Heart left ventricle (tissue), 16 donors: Measurements from ENCODE around the gene PSMA3. TPM values are rescaled to one million over a fixed set of nuclear protein-coding genes. Genes with fewer than 3 reads are reported as not detected.

Experiments
- ATAC-seq, 4 donors: fragments of 200-7000 bp; cut with Tn5 transposase; one replicate each; pipeline ENCODE4 v1.9.1; 2020 to 2022; ENCODE audit warnings: moderate library complexity in 4 of 4, mild to moderate bottlenecking in 3 of 4, moderate number of reproducible peaks in 1 of 4
- DNase-seq, 5 donors: peaks; one replicate each; pipeline ENCODE4 v3.0.0-alpha.2; 2020
- H3K27ac ChIP-seq, 12 donors: fragments of 200-600 bp; sonication (generic) in 4 of 12; one replicate each; pipeline versions ENCODE4 v1.5.0 to v1.8.0; 2016 to 2022; ENCODE audit warnings: mild to moderate bottlenecking in 2 of 12
- H3K27me3 ChIP-seq, 9 donors: fragments of 200-600 bp; sonication (generic) in 2 of 9; one replicate each; pipeline versions ENCODE4 v1.5.1 to v1.8.0; 2016 to 2022; ENCODE audit warnings: mild to moderate bottlenecking in 3 of 9
- H3K36me3 ChIP-seq, 9 donors: fragments of 200-600 bp; sonication (generic) in 2 of 9; one replicate each; pipeline versions ENCODE4 v1.5.0 to v1.8.0; 2018 to 2022; ENCODE audit warnings: mild to moderate bottlenecking in 2 of 9
- H3K4me1 ChIP-seq, 12 donors: fragments of 200-600 bp; sonication (generic) in 4 of 12; one replicate each; pipeline versions ENCODE4 v1.5.0 to v1.8.0; 2016 to 2022; ENCODE audit warnings: mild to moderate bottlenecking in 3 of 12
- H3K4me3 ChIP-seq, 12 donors: fragments of 200-600 bp; sonication (generic) in 4 of 12; one replicate each; pipeline versions ENCODE4 v1.5.0 to v1.8.0; 2017 to 2022; ENCODE audit warnings: mild to moderate bottlenecking in 9 of 12, moderate library complexity in 4 of 12
- H3K9me3 ChIP-seq, 12 donors: fragments of 200-600 bp; sonication (generic) in 4 of 12; one replicate each; pipeline versions ENCODE4 v1.5.0 to v1.8.0; 2016 to 2022; ENCODE audit warnings: mild to moderate bottlenecking in 1 of 12
- POLR2A ChIP-seq, 2 donors: fragments of 450-650 bp; IDR thresholded peaks; one replicate each; pipeline ENCODE4 v1.6.1; 2017; ENCODE audit warnings: antibody characterized with exemption in 2 of 2, mild to moderate bottlenecking in 2 of 2, moderate library complexity in 2 of 2
- WGBS, 4 donors: extraction: QIAGEN DNeasy Blood & Tissue Kit in 2 of 4; methylation state at CpG; one replicate each; pipeline versions ENCODE4 v1.1.5 to v1.1.7; 2013 to 2018; 5-methylcytosine and 5-hydroxymethylcytosine counted together
- intact Hi-C, 10 donors: fragments of 100-400 bp; cut with DNase I; formaldehyde crosslinking; loops; one replicate each; pipeline versions ENCODE4 v1.11.1 to v1.14.2; 2022
- long read RNA-seq, 3 donors: library from polyadenylated mRNA; unstranded; transcript quantifications; one replicate each; pipeline ENCODE4 v2.0.0, GENCODE V29; 2020 to 2021
- polyA plus RNA-seq, 2 donors: library from polyadenylated mRNA; stranded (reverse); fragments of 200-250 nt; gene quantifications; one replicate each; pipeline ENCODE4 v1.2.3, GENCODE V29; 2013
- total RNA-seq, 9 donors: library from RNA; depleted of rRNA in 2 of 9; stranded (reverse); fragments of >200 nt in 2 of 9; fragmentation: NEBNext Ultra II Directional in 3 of 9; extraction: Animal tissue kit (Norgen Biotek cat#: 25700) in 3 of 9; gene quantifications; one replicate each; pipeline versions ENCODE4 v1.1.0 to v1.2.4, GENCODE V29; 2016 to 2023
- TF ChIP-seq, protein P1 (sequence below), 12 donors: fragments of 200-600 bp; sonication (generic) in 4 of 12; IDR thresholded peaks; one replicate each; pipeline versions ENCODE4 v1.5.0 to v1.8.0; 2018 to 2022; ENCODE audit warnings: antibody characterized with exemption in 12 of 12, mild to moderate bottlenecking in 5 of 12
- donor health status: ischemic (EF 13 %, LVEDD 7.1; RV severe dilation, severe dysfunction).
- donor health status: healthy with polysubstance abuse.
- donor health status: DM: no; HTN: yes; CAD: no.
- donor health status: DM: no; HTN: no; CAD: no.
- donor health status: ischemic (EF 25% LVEDD 6.9; RV normal size, moderate dysfunction).
- donor health status: ischemic (EF 25% LVEDD 5.7; RV mildly dilated, moderate dysfunction).
- donor health status: healthy.
- donor health status: DM: yes; HTN: yes; CAD: no.
- donor health status: ischemic (EF 35%, LVEDD 5.7; RV mildly dilated, moderate dysfunction).
- donor health status: nonischemic (EF 11% LVEDD 7.7; RV severe dilation, severe dysfunction).
- donor health status: DM: yes; HTN: yes; CAD: no.
- donor health status: PGD.
- donor health status: ischemic (EF 29% LVEDD 5.4; RV normal size, mild dysfunction).
- donor health status: nonischemic (EF 23%, LVEDD 6.1; RV moderate dilation, normal function).

PSMA3 gene
- total RNA-seq (100 to 1,000 TPM; 121 to 232 (median 155) TPM), polyA plus RNA-seq (100 to 1,000 TPM; 206 to 208 TPM)
- long read RNA-seq, donor 1, transcript PSMA3-201 (11 exons, 970 nt) = major isoform, 57 of 79 reads
- long read RNA-seq, donor 1, partial matches to known transcripts = 3 of 79 reads
- long read RNA-seq, donor 1, other reads (novel, unspliced or antisense) = 15 of 79 reads
- long read RNA-seq, donor 2, transcript PSMA3-201 (11 exons, 970 nt) = major isoform, 82 of 108 reads
- long read RNA-seq, donor 2, partial matches to known transcripts = 1 of 108 reads
- long read RNA-seq, donor 2, other reads (novel, unspliced or antisense) = 24 of 108 reads
- long read RNA-seq, donor 3, transcript PSMA3-201 (11 exons, 970 nt) = major isoform, 51 of 69 reads
- long read RNA-seq, donor 3, transcript PSMA3-212 (3 exons, 730 nt) = minor isoform, 5 of 69 reads
- long read RNA-seq, donor 3, partial matches to known transcripts = 3 of 69 reads
- long read RNA-seq, donor 3, other reads (novel, unspliced or antisense) = 10 of 69 reads

GRCh38 chr14:58244556-58245387, at the start of gene PSMA3:
Gene PSMA3, plus strand, starts transcription at chr14:58244843. Its CDS starts 78 bp downstream, at chr14:58244921.
- Histone ChIP-seq H3K4me1 (peaks cover 4 to 42% (median 30%) of the 10 kb centered on the region in 12 donors), H3K27ac (peak within 1 kb of the TSS; percentile 82 to 99 (median 96)), H3K36me3 (peaks cover 0 to 28% (median 15%) of the 10 kb centered on the region in 9 donors), H3K4me3 (peak within 1 kb of the TSS; percentile 66 to 96 (median 84)), H3K27me3 (no peaks in the 10 kb centered on the region), H3K9me3 (no peaks in the 10 kb centered on the region)
- DNase-seq (peak; percentile 98 to 99 (median 98)), ATAC-seq (peak; percentile 95 to 99 (median 98))
- TF ChIP-seq POLR2A (IDR thresholded peaks at IDR 0.05) = peak; percentile 7 to 75
- TF ChIP-seq, protein P1, sequence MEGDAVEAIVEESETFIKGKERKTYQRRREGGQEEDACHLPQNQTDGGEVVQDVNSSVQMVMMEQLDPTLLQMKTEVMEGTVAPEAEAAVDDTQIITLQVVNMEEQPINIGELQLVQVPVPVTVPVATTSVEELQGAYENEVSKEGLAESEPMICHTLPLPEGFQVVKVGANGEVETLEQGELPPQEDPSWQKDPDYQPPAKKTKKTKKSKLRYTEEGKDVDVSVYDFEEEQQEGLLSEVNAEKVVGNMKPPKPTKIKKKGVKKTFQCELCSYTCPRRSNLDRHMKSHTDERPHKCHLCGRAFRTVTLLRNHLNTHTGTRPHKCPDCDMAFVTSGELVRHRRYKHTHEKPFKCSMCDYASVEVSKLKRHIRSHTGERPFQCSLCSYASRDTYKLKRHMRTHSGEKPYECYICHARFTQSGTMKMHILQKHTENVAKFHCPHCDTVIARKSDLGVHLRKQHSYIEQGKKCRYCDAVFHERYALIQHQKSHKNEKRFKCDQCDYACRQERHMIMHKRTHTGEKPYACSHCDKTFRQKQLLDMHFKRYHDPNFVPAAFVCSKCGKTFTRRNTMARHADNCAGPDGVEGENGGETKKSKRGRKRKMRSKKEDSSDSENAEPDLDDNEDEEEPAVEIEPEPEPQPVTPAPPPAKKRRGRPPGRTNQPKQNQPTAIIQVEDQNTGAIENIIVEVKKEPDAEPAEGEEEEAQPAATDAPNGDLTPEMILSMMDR (IDR thresholded peaks at IDR 0.05) = peak in 3 of 12 donors; percentile 13 to 35 (median 30)
- intact Hi-C loops = loop anchor here in 9 of 10 donors (1.0 to 10.0 kb wide), 7 partner anchors 42 to 54 kb away; partner anchors contain the start of genes ARID4A (in 7 of the 9) and ACTR10 (in 2 of the 9)
- WGBS, 4 donors = 0 to 1% (median 0%) methylated on average over 49 to 50 of the region's 50 CpGs

DNA sequence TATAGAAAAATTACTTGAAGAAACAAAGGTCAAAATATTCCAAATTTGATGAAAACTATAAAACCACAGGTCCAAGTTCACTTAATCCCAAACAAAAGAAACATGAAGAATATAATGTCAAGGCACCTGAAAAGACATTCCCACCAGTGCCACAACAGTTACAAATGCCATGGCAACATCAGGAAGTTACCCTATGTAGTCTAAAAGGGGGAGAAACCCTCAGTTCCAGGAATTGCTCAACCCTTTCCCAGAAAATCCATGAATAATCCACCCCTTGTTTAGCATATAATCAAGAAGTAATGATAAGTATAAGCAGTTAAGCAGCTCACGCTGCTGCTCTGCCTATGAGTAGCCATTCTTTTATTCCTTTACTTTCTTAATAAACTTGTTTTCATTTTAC, 48.4 kb upstream of the PSMA3 start:
- H3K36me3 ChIP-seq = no peaks in the 10 kb centered on the region
- intact Hi-C loops = no loop called here
- no peak overlapping the region for H3K27ac ChIP-seq
- DNase-seq (no peak), ATAC-seq (no peak)
- peaks cover 0 to 18% (median 8%) of the 10 kb centered on the region in 12 donors for H3K4me1 ChIP-seq
- TF ChIP-seq, protein P1 (IDR thresholded peaks at IDR 0.05) = no peak
- TF ChIP-seq POLR2A (IDR thresholded peaks at IDR 0.05) = no peak
- 93 to 96% (median 93%) methylated on average over 1 of the region's 1 CpG for WGBS, 4 donors
- H3K9me3 ChIP-seq = no peaks in the 10 kb centered on the region
- H3K27me3 ChIP-seq = no peaks in the 10 kb centered on the region
- H3K4me3 ChIP-seq = no peak overlapping the region

DNA sequence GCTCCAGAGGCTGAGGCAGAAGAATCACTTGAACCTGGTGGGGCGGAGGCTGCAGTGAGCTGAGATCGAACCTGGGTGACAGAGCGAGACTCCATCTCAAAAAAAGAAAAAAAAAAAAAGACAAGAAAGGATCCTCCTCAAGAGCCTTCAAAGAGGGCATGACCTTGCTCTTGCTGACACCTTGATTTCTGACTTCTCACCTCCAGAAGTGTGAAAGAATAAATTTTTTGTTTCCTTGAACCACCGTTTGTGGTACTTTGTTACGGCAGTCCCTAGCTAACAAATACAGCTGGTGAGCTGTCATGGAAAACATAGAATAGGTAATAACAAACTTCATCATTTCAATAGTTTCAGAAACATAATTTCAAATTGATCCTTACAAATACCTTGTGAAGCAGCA, 46.6 kb upstream of the PSMA3 start:
- intact Hi-C loops = no loop called here
- 95 to 99% (median 96%) methylated on average over 5 of the region's 5 CpGs for WGBS, 4 donors
- Histone ChIP-seq H3K4me3 (no peak overlapping the region), H3K27me3 (no peaks in the 10 kb centered on the region), H3K27ac (no peak overlapping the region), H3K4me1 (peaks cover 0 to 22% (median 17%) of the 10 kb centered on the region in 12 donors), H3K9me3 (no peaks in the 10 kb centered on the region), H3K36me3 (peaks cover 0 to 7% (median 5%) of the 10 kb centered on the region in 9 donors)
- no peak for DNase-seq
- no peak for TF ChIP-seq POLR2A (IDR thresholded peaks at IDR 0.05)
- TF ChIP-seq, protein P1 (IDR thresholded peaks at IDR 0.05) = no peak
- ATAC-seq = no peak
